HL-60 (cell line): Measurements from ENCODE around the gene LRRC37A.
"Not testable (repeated sequence)": the region's sequence is repeated elsewhere in the genome, so short reads cannot be mapped to it uniquely, and the experiment has no call there.

ENCODE experiments used
- GABPA ChIP-seq: IDR thresholded peaks from 2 replicates; pipeline ENCODE4 v1.6.1; 2012; ENCODE audit warnings: low read depth
- POLR2AphosphoS5 ChIP-seq: IDR thresholded peaks from 2 replicates; pipeline ENCODE4 v1.6.1; 2012; ENCODE audit warnings: low read depth
- TF ChIP-seq, protein P1 (sequence below): IDR thresholded peaks from one replicate; pipeline ENCODE4 v1.5.1; 2011; ENCODE audit warnings: low read length, control low read depth, inconsistent platforms; ENCODE audit not compliant: insufficient read depth
- TF ChIP-seq, protein P2 (sequence below): IDR thresholded peaks from 2 replicates; pipeline ENCODE4 v1.6.1; 2012; ENCODE audit warnings: low read depth; ENCODE audit not compliant: insufficient replicate concordance

- TF ChIP-seq, protein P1, sequence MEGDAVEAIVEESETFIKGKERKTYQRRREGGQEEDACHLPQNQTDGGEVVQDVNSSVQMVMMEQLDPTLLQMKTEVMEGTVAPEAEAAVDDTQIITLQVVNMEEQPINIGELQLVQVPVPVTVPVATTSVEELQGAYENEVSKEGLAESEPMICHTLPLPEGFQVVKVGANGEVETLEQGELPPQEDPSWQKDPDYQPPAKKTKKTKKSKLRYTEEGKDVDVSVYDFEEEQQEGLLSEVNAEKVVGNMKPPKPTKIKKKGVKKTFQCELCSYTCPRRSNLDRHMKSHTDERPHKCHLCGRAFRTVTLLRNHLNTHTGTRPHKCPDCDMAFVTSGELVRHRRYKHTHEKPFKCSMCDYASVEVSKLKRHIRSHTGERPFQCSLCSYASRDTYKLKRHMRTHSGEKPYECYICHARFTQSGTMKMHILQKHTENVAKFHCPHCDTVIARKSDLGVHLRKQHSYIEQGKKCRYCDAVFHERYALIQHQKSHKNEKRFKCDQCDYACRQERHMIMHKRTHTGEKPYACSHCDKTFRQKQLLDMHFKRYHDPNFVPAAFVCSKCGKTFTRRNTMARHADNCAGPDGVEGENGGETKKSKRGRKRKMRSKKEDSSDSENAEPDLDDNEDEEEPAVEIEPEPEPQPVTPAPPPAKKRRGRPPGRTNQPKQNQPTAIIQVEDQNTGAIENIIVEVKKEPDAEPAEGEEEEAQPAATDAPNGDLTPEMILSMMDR: not testable (repeated sequence)
- TF ChIP-seq GABPA, POLR2AphosphoS5: not testable (repeated sequence)
- TF ChIP-seq, protein P2, sequence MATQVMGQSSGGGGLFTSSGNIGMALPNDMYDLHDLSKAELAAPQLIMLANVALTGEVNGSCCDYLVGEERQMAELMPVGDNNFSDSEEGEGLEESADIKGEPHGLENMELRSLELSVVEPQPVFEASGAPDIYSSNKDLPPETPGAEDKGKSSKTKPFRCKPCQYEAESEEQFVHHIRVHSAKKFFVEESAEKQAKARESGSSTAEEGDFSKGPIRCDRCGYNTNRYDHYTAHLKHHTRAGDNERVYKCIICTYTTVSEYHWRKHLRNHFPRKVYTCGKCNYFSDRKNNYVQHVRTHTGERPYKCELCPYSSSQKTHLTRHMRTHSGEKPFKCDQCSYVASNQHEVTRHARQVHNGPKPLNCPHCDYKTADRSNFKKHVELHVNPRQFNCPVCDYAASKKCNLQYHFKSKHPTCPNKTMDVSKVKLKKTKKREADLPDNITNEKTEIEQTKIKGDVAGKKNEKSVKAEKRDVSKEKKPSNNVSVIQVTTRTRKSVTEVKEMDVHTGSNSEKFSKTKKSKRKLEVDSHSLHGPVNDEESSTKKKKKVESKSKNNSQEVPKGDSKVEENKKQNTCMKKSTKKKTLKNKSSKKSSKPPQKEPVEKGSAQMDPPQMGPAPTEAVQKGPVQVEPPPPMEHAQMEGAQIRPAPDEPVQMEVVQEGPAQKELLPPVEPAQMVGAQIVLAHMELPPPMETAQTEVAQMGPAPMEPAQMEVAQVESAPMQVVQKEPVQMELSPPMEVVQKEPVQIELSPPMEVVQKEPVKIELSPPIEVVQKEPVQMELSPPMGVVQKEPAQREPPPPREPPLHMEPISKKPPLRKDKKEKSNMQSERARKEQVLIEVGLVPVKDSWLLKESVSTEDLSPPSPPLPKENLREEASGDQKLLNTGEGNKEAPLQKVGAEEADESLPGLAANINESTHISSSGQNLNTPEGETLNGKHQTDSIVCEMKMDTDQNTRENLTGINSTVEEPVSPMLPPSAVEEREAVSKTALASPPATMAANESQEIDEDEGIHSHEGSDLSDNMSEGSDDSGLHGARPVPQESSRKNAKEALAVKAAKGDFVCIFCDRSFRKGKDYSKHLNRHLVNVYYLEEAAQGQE: not testable (repeated sequence)
Observed at GRCh38 chr17:46373418-46373817, 78.5 kb downstream of the LRRC37A start.
